ENCODE data around the gene B3GNT7.
"Not testable (repeated sequence)": the region's sequence is repeated elsewhere in the genome, so short reads cannot be mapped to it uniquely, and the experiment has no call there.

The B3GNT7 gene

GRCh38 chr2:231404183-231404578, 8.7 kb downstream of the B3GNT7 start:
- not testable (repeated sequence) for DNase-seq

- not testable (repeated sequence) for DNase-seq
These were observed 10.3 kb downstream of the B3GNT7 start for GRCh38 chr2:231405601-231406367.

- not testable (repeated sequence) for DNase-seq
These were observed 12.2 kb downstream of the B3GNT7 start for GRCh38 chr2:231407686-231408085.

- not testable (repeated sequence) for DNase-seq
These were observed 12.8 kb downstream of the B3GNT7 start for GRCh38 chr2:231408304-231408703.

GRCh38 chr2:231409776-231410175, 14.3 kb downstream of the B3GNT7 start:
- DNase-seq = no peak

- no peak for DNase-seq
These were observed 14.9 kb downstream of the B3GNT7 start for GRCh38 chr2:231410293-231411004.

- no peak for DNase-seq
These were observed 15.7 kb downstream of the B3GNT7 start for GRCh38 chr2:231411237-231411636.

GRCh38 chr2:231411831-231412617, 16.5 kb downstream of the B3GNT7 start:
- DNase-seq = peak; percentile 56 to 77

GRCh38 chr2:231412618-231412963, 17.1 kb downstream of the B3GNT7 start:
- DNase-seq = no peak

- no peak for DNase-seq
These were observed 17.9 kb downstream of the B3GNT7 start for GRCh38 chr2:231413456-231413855.

GRCh38 chr2:231413921-231414476, 18.5 kb downstream of the B3GNT7 start:
- DNase-seq = no peak

GRCh38 chr2:231415029-231415428, 19.5 kb downstream of the B3GNT7 start:
- no peak for DNase-seq

GRCh38 chr2:231418820-231419640, 23.5 kb downstream of the B3GNT7 start:
- DNase-seq = no peak

- DNase-seq = no peak
These were observed 25.6 kb downstream of the B3GNT7 start for GRCh38 chr2:231421051-231421580.

GRCh38 chr2:231422056-231422455, 26.5 kb downstream of the B3GNT7 start:
- no peak for DNase-seq

GRCh38 chr2:231423176-231423575, 27.7 kb downstream of the B3GNT7 start:
- no peak for DNase-seq

- DNase-seq = no peak
These were observed 29.8 kb downstream of the B3GNT7 start for GRCh38 chr2:231425291-231425810.

- DNase-seq = peak in 1 of 2 donors; percentile 34
These were observed 30.5 kb downstream of the B3GNT7 start for GRCh38 chr2:231425811-231426703.

GRCh38 chr2:231427116-231427515, 31.6 kb downstream of the B3GNT7 start:
- no peak for DNase-seq

GRCh38 chr2:231429152-231429551, 33.6 kb downstream of the B3GNT7 start:
- DNase-seq = no peak

- no peak for DNase-seq
These were observed 34.4 kb downstream of the B3GNT7 start for GRCh38 chr2:231429901-231430300.

Data from stimulated activated CD4-positive, alpha-beta T cell treated with anti-CD3 and anti-CD28 coated beads, Interleukin-2, amount 100 ng/mL, for 48 hours (primary cell).